GM23338 (cell line): ENCODE measurements around the gene HOXA5. TPM values are rescaled to one million over a fixed set of nuclear protein-coding genes. Genes with fewer than 3 reads are reported as not detected.

Experiments used
- ATAC-seq: fragments of 200-7000 bp; cut with Tn5 transposase; 3 replicates; pipeline ENCODE4 v1.9.1; 2020
- DNase-seq: peaks from one replicate; pipeline ENCODE4 v3.0.0-alpha.2; 2015; ENCODE audit warnings: low spot score
- H2AFZ ChIP-seq: fragments of 200-600 bp; sonication (generic); 2 replicates; pipeline ENCODE4 v1.8.0; 2016; ENCODE audit warnings: antibody characterized with exemption, mild to moderate bottlenecking, moderate library complexity
- H3F3A ChIP-seq: fragments of 200-600 bp; sonication (generic); replicated peaks from 2 replicates; pipeline ENCODE4 v1.8.0; 2017; ENCODE audit warnings: antibody characterized with exemption, mixed run types, low read depth
- H3K27ac ChIP-seq: fragments of 200-600 bp; sonication (generic); 2 replicates; pipeline ENCODE4 v1.6.1; 2016; ENCODE audit warnings: low read depth
- H3K27me3 ChIP-seq: fragments of 200-600 bp; sonication (generic); 2 replicates; pipeline ENCODE4 v1.8.0; 2016; ENCODE audit warnings: mild to moderate bottlenecking, mixed run types, moderate library complexity; ENCODE audit not compliant: insufficient read depth
- H3K36me3 ChIP-seq: fragments of 200-600 bp; sonication (generic); 2 replicates; pipeline ENCODE4 v1.8.0; 2016; ENCODE audit warnings: mild to moderate bottlenecking; ENCODE audit not compliant: insufficient read depth
- H3K4me1 ChIP-seq: fragments of 200-600 bp; sonication (generic); 2 replicates; pipeline ENCODE4 v1.8.0; 2016; ENCODE audit warnings: mild to moderate bottlenecking, moderate library complexity; ENCODE audit not compliant: insufficient read depth
- H3K4me2 ChIP-seq: fragments of 200-600 bp; sonication (generic); 2 replicates; pipeline ENCODE4 v1.7.1; 2017; ENCODE audit warnings: mixed run types
- H3K4me3 ChIP-seq: fragments of 200-600 bp; sonication (generic); 2 replicates; pipeline ENCODE4 v1.6.1; 2016; ENCODE audit warnings: mixed run types
- H3K79me2 ChIP-seq: fragments of 200-600 bp; sonication (generic); replicated peaks from 2 replicates; pipeline ENCODE4 v1.8.0; 2017; ENCODE audit warnings: mild to moderate bottlenecking; ENCODE audit not compliant: insufficient read depth
- H3K9me2 ChIP-seq: fragments of 200-600 bp; sonication (generic); 2 replicates; pipeline ENCODE4 v1.8.0; 2017; ENCODE audit not compliant: insufficient read depth
- H4K20me1 ChIP-seq: fragments of 200-600 bp; sonication (generic); replicated peaks from 2 replicates; pipeline ENCODE4 v1.8.0; 2017; ENCODE audit warnings: mild to moderate bottlenecking; ENCODE audit not compliant: insufficient read depth
- H3K27ac Mint-ChIP-seq: 2 replicates; pipeline ENCODE4 v1.8.0; 2020; ENCODE audit warnings: inconsistent platforms, mild to moderate bottlenecking, moderate library complexity, mixed read lengths
- H3K27me3 Mint-ChIP-seq: 3 replicates; pipeline ENCODE4 v1.8.0; 2022; ENCODE audit warnings: low read depth, mild to moderate bottlenecking, moderate library complexity, mixed read lengths, inconsistent platforms; ENCODE audit not compliant: insufficient read depth, poor library complexity
- H3K36me3 Mint-ChIP-seq: 3 replicates; pipeline ENCODE4 v1.8.0; 2021; ENCODE audit warnings: low read depth, mild to moderate bottlenecking, inconsistent platforms, moderate library complexity, mixed read lengths
- H3K4me1 Mint-ChIP-seq: 3 replicates; pipeline ENCODE4 v1.8.0; 2020; ENCODE audit warnings: mild to moderate bottlenecking, inconsistent platforms, mixed read lengths
- H3K4me3 Mint-ChIP-seq: 3 replicates; pipeline ENCODE4 v1.8.0; 2021; ENCODE audit warnings: moderate library complexity, mild to moderate bottlenecking, inconsistent platforms, mixed read lengths
- H3K9me3 Mint-ChIP-seq: 3 replicates; pipeline ENCODE4 v1.8.0; 2020; ENCODE audit warnings: moderate library complexity, mild to moderate bottlenecking, inconsistent platforms, mixed read lengths
- CREB1 ChIP-seq: fragments of 250-450 bp; sonication (Bioruptor Pico); IDR thresholded peaks from 2 replicates; pipeline ENCODE4 v1.5.0; 2020; ENCODE audit warnings: low read depth, mild to moderate bottlenecking, moderate library complexity
- CTCF ChIP-seq, 2 experiments: fragments of 200-600 bp in 1 of 2; sonication (generic) in 1 of 2; conservative IDR thresholded peaks; 2 replicates each; pipeline versions ENCODE4 v1.5.1 to v1.6.1; 2016 to 2017; ENCODE audit warnings: antibody characterized with exemption in 2 of 2, low read depth in 2 of 2, mild to moderate bottlenecking in 2 of 2, moderate library complexity in 1 of 2
- EZH2 ChIP-seq: fragments of 200-600 bp; sonication (generic); IDR thresholded peaks from one replicate; pipeline ENCODE4 v1.8.0; 2017; ENCODE audit warnings: antibody characterized with exemption, mild to moderate bottlenecking, low read depth; ENCODE audit not compliant: unreplicated experiment
- EZH2phosphoT487 ChIP-seq: fragments of 200-600 bp; sonication (generic); IDR thresholded peaks from one replicate; pipeline ENCODE4 v1.8.1; 2018; ENCODE audit warnings: antibody characterized with exemption; ENCODE audit not compliant: unreplicated experiment
- JUNB ChIP-seq: IDR thresholded peaks from one replicate; pipeline ENCODE4 v1.6.1; 2016; ENCODE audit warnings: antibody characterized with exemption; ENCODE audit not compliant: unreplicated experiment
- NANOG ChIP-seq: IDR thresholded peaks from 2 replicates; pipeline ENCODE4 v1.6.1; 2016; ENCODE audit warnings: antibody characterized with exemption, borderline replicate concordance
- POLR2AphosphoS5 ChIP-seq: IDR thresholded peaks from 2 replicates; pipeline ENCODE4 v1.6.1; 2016; ENCODE audit warnings: antibody characterized with exemption, low read depth
- STAT1 ChIP-seq: IDR thresholded peaks from one replicate; pipeline ENCODE4 v1.6.1; 2016; ENCODE audit warnings: antibody characterized with exemption; ENCODE audit not compliant: unreplicated experiment
- ZNF114 ChIP-seq: fragments of 250-450 bp; sonication (Bioruptor Pico); IDR thresholded peaks from 2 replicates; pipeline ENCODE4 v1.5.0; 2020; ENCODE audit warnings: mild to moderate bottlenecking, moderate library complexity
- ZNF331 ChIP-seq: fragments of 250-450 bp; sonication (Bioruptor Pico); IDR thresholded peaks from 2 replicates; pipeline ENCODE4 v1.5.0; 2020; ENCODE audit warnings: low read depth, mild to moderate bottlenecking, moderate library complexity
- ZNF462 ChIP-seq: fragments of 250-450 bp; sonication (Bioruptor Pico); IDR thresholded peaks from 2 replicates; pipeline ENCODE4 v1.5.0; 2020; ENCODE audit warnings: mild to moderate bottlenecking, moderate library complexity
- polyA plus RNA-seq: library from polyadenylated mRNA; unstranded; fragments of >200 nt; fragmentation: Nextera tagmentation; extraction: Ambion mirVana; gene quantifications from 2 replicates; pipeline ENCODE4 v1.2.1, GENCODE V29; 2016
- total RNA-seq: library from RNA; depleted of rRNA; stranded (reverse); fragments of >200 nt; shearing (Covaris generic); gene quantifications from 2 replicates; pipeline ENCODE4 v1.2.3, GENCODE V29; 2014

The HOXA5 gene
- total and polyA plus RNA-seq, 2 experiments from 2014 or later: not detected

GRCh38 chr7:27093184-27093895 lies 50.1 kb downstream of the HOXA5 start:
- Mint-ChIP-seq H3K27ac (no peak overlapping the region), H3K36me3 (no peaks in the 10 kb centered on the region), H3K27me3 (peaks cover 100% of the 10 kb centered on the region), H3K4me1 (peaks cover 51% of the 10 kb centered on the region), H3K9me3 (peaks cover 4% of the 10 kb centered on the region; the same call in 1 of the 3 replicates), H3K4me3 (no peak overlapping the region)
- H3K79me2 ChIP-seq: no peaks in the 10 kb centered on the region
- peaks cover 100% of the 10 kb centered on the region for H3K27me3 ChIP-seq
- H3K9me2 ChIP-seq: no peaks in the 10 kb centered on the region
- H3K4me3 ChIP-seq: no peak overlapping the region
- no peak overlapping the region for H2AFZ ChIP-seq
- peaks cover 42% of the 10 kb centered on the region for H3F3A ChIP-seq
- TF ChIP-seq NANOG (no peak), EZH2 (peak; percentile 57), ZNF114 (CRISPR knock-in tag) (no peak), ZNF331 (no peak), CREB1 (no peak), JUNB (no peak), CTCF (conservative IDR thresholded peaks at IDR 0.05; ENCODE audit: low read depth in 2 of 2) (no peak), EZH2phosphoT487 (no peak)
- no peak overlapping the region for H3K27ac ChIP-seq
- H3K4me2 ChIP-seq: no peak overlapping the region
- H3K4me1 ChIP-seq: peaks cover 59% of the 10 kb centered on the region
- H4K20me1 ChIP-seq: peaks cover 52% of the 10 kb centered on the region
- DNase-seq (no peak), ATAC-seq (no peak)
- H3K36me3 ChIP-seq: no peaks in the 10 kb centered on the region

GRCh38 chr7:27092819-27093110 lies 50.7 kb downstream of the HOXA5 start:
- Histone ChIP-seq H4K20me1 (peaks cover 51% of the 10 kb centered on the region), H3K4me1 (peaks cover 57% of the 10 kb centered on the region), H3K9me2 (no peaks in the 10 kb centered on the region), H3K4me3 (no peak overlapping the region), H3K27me3 (peaks cover 100% of the 10 kb centered on the region), H3K4me2 (peak overlapping the region; percentile 33; the same call in 1 of the 2 replicates), H2AFZ (no peak overlapping the region), H3F3A (peaks cover 40% of the 10 kb centered on the region), H3K79me2 (no peaks in the 10 kb centered on the region), H3K36me3 (no peaks in the 10 kb centered on the region), H3K27ac (no peak overlapping the region)
- DNase-seq (no peak), ATAC-seq (no peak)
- TF ChIP-seq EZH2 (no peak), JUNB (no peak), POLR2AphosphoS5 (no peak), NANOG (no peak), ZNF331 (no peak), ZNF462 (CRISPR knock-in tag) (no peak), STAT1 (no peak), ZNF114 (CRISPR knock-in tag) (no peak)
- H3K4me3 Mint-ChIP-seq: no peak overlapping the region
- H3K4me1 Mint-ChIP-seq: peaks cover 46% of the 10 kb centered on the region
- H3K27me3 Mint-ChIP-seq: peaks cover 100% of the 10 kb centered on the region
- no peaks in the 10 kb centered on the region for H3K36me3 Mint-ChIP-seq
- peaks cover 7% of the 10 kb centered on the region; the same call in 1 of the 3 replicates for H3K9me3 Mint-ChIP-seq
- H3K27ac Mint-ChIP-seq: no peak overlapping the region
